Adipocyte (in vitro differentiated cells): ENCODE measurements around the gene TTN.
A peak's percentile ranks its signal among the peaks of the same experiment; 100 is the strongest.

Experiments used
- DNase-seq: peaks from one replicate; pipeline ENCODE4 v3.0.0-alpha.2; 2015; ENCODE audit warnings: low read depth
- H3K27me3 ChIP-seq: replicated peaks from 2 replicates; pipeline ENCODE4 v1.7.0; 2013; ENCODE audit warnings: mild to moderate bottlenecking, low read length, moderate library complexity; ENCODE audit not compliant: control insufficient read depth, insufficient read depth
- H3K36me3 ChIP-seq: 2 replicates; pipeline ENCODE4 v1.7.0; 2013; ENCODE audit warnings: low read length, mild to moderate bottlenecking, moderate library complexity; ENCODE audit not compliant: control insufficient read depth, insufficient read depth, severe bottlenecking
- H3K4me1 ChIP-seq: 2 replicates; pipeline ENCODE4 v1.7.0; 2013; ENCODE audit warnings: mild to moderate bottlenecking, low read length, moderate library complexity; ENCODE audit not compliant: control insufficient read depth, insufficient read depth
- H3K4me3 ChIP-seq: 2 replicates; pipeline ENCODE4 v1.7.0; 2013; ENCODE audit warnings: mild to moderate bottlenecking, low read length, moderate library complexity
- H3K9ac ChIP-seq: 2 replicates; pipeline ENCODE4 v1.7.0; 2013; ENCODE audit warnings: mild to moderate bottlenecking, low read length, moderate library complexity
- H3K9me3 ChIP-seq: 2 replicates; pipeline ENCODE4 v1.7.0; 2013; ENCODE audit warnings: mild to moderate bottlenecking, low read length, moderate library complexity; ENCODE audit not compliant: control insufficient read depth

TTN gene

GRCh38 chr2:178496049-178496448, 311.2 kb downstream of the TTN start:
- H3K36me3 ChIP-seq, result peaks cover 84% of the 10 kb centered on the region
- no peaks in the 10 kb centered on the region for H3K9me3 ChIP-seq
- H3K4me1 ChIP-seq, result no peaks in the 10 kb centered on the region
- no peak for DNase-seq
- H3K27me3 ChIP-seq, result no peaks in the 10 kb centered on the region
- no peak overlapping the region for H3K4me3 ChIP-seq
- H3K9ac ChIP-seq, result no peak overlapping the region

- H3K9ac ChIP-seq, result no peak overlapping the region
- H3K36me3 ChIP-seq, result peaks cover 52% of the 10 kb centered on the region
- H3K4me1 ChIP-seq, result peaks cover 3% of the 10 kb centered on the region
- no peaks in the 10 kb centered on the region for H3K27me3 ChIP-seq
- H3K9me3 ChIP-seq, result no peaks in the 10 kb centered on the region
- H3K4me3 ChIP-seq, result no peak overlapping the region
- no peak for DNase-seq
These were observed 315.6 kb downstream of the TTN start for GRCh38 chr2:178491612-178492011.

GRCh38 chr2:178485356-178485755, 321.9 kb downstream of the TTN start:
- no peaks in the 10 kb centered on the region for H3K9me3 ChIP-seq
- peaks cover 2% of the 10 kb centered on the region for H3K36me3 ChIP-seq
- DNase-seq, result peak; percentile 63
- H3K4me1 ChIP-seq, result peaks cover 32% of the 10 kb centered on the region
- peak overlapping the region; percentile 54 for H3K4me3 ChIP-seq
- no peaks in the 10 kb centered on the region for H3K27me3 ChIP-seq
- H3K9ac ChIP-seq, result no peak overlapping the region

DNA sequence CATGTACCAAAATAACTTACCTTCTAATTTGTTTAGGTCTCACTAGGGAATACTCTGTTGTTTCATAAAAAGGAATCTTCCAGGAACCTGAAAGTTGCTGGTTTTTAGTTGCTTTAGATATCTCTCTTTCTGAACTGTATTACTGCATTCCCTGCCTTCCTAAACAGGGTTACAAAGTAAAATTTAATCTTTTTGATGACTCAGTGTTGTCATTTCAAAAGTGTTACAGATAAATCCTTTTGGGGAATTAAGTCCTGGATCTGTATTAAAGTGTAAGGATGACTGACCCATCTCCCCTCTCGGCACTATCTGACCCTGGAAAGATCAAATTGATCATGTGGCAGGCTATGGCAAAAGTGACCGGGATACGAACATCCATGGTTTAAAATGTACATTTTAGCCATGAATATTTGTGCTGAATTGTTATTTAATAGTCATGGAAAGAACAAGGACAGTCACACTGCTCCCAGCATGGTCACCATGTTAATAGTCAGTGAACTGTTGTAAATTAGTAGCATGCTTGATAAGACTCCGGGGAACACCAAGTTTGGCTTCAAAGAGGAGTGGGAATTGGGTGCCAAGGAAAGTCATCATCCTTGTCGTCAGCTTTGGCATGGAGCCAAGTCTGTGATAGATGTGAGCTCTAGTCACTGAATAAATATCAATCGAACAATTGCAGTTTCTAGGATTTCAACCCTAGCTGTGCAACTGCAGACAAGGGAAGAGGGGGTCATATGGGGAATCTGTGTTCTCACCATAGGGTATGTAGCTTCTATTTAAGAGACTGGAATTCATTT, 322.8 kb downstream of the TTN start:
- Histone ChIP-seq H3K36me3 (no peaks in the 10 kb centered on the region), H3K9me3 (no peaks in the 10 kb centered on the region), H3K27me3 (no peaks in the 10 kb centered on the region), H3K4me1 (peaks cover 37% of the 10 kb centered on the region), H3K9ac (peak overlapping the region; percentile 11), H3K4me3 (peak overlapping the region; percentile 54)
- peak; percentile 48 for DNase-seq

DNA sequence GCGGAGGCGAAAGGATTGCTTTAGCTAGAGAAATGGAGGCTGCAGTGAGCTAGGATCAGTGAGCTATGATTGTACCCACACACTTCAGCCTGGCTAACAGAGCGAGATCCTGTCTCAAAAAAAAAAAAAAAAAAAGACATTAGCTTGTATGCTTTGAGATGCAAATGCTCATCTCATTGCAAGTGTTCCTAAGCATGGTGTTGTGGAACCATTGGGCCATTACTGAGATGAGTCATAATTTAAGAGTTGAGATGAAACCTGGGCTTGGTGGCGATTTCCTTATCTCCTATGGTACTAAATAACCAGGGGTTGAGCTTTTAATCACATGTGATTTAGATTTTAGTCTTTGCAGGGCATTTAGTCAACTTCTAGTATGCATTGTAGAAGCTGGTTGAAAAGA, 324.8 kb downstream of the TTN start:
- Histone ChIP-seq H3K9me3 (no peaks in the 10 kb centered on the region), H3K36me3 (no peaks in the 10 kb centered on the region), H3K4me1 (peaks cover 45% of the 10 kb centered on the region), H3K9ac (no peak overlapping the region), H3K4me3 (peak overlapping the region; percentile 98), H3K27me3 (no peaks in the 10 kb centered on the region)
- peak; percentile 19 for DNase-seq

DNA sequence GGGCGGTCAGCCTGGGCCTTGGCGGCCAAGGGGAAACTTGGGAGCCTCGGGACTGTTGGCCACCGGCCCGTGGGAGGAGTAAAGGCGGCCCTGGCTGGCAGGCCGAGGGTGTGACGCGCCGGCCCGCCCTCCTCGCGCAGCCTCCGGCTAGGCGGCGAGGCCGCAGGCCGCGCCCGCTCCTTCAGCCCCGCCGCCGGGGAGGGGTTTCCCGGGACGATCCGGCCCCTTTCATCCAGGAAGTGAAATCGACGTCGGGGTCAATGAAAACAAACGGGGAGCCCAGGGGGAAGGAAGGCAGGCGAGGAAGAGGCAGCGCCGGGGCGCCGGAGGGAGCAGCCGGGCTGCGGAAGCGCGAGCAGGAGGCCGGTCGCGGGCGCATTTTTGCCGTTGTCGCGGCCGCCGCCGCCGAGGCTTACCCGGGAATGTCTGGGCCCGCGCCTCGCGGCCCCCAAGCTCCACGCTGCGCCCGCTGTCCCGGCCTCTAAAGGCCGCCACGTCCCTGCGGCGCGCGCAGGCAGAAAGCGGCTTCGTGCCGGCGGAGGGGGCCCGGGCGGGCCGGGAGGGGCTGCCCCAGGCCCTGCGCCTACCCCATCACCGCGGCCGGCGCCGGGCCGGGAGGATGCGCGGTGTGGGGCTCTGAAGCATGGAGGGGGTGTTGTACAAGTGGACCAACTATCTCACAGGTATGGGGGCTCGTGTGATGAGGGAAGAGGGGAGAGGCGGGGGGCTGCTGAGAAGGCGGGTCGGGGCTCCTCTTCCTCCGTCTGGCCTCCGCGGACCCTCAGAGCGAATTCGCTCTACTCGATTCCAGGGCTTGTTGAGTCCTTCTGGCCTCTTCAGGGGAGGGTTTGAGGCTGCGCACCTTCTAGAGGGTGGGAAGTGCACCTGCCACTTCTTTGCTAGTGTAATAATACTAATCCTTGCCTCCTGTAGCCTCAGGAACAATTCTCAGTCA, 326.7 kb downstream of the TTN start, which contains the start of gene PLEKHA3:
PLEKHA3 (plus strand) TSS at position 231 of the 955 bp plus-strand sequence; CDS start at position 644, 413 bp downstream.
- H3K9me3 ChIP-seq, result no peaks in the 10 kb centered on the region
- DNase-seq, result peak; percentile 99
- H3K9ac ChIP-seq, result peak within 1 kb of the TSS; percentile 96
- H3K27me3 ChIP-seq, result no peaks in the 10 kb centered on the region
- H3K4me1 ChIP-seq, result peaks cover 42% of the 10 kb centered on the region
- H3K4me3 ChIP-seq, result peak within 1 kb of the TSS; percentile 98
- H3K36me3 ChIP-seq, result no peaks in the 10 kb centered on the region

GRCh38 chr2:178479758-178480226, 327.4 kb downstream of the TTN start:
- Histone ChIP-seq H3K4me3 (peak overlapping the region; percentile 98), H3K27me3 (no peaks in the 10 kb centered on the region), H3K9me3 (no peaks in the 10 kb centered on the region), H3K36me3 (no peaks in the 10 kb centered on the region), H3K4me1 (peaks cover 37% of the 10 kb centered on the region), H3K9ac (peak overlapping the region; percentile 96)
- DNase-seq, result peak; percentile 11

- Histone ChIP-seq H3K4me1 (peaks cover 31% of the 10 kb centered on the region), H3K9me3 (no peaks in the 10 kb centered on the region), H3K36me3 (no peaks in the 10 kb centered on the region), H3K4me3 (peak overlapping the region; percentile 98), H3K9ac (peak overlapping the region; percentile 96), H3K27me3 (no peaks in the 10 kb centered on the region)
- DNase-seq, result no peak
These were observed 328.0 kb downstream of the TTN start for GRCh38 chr2:178479275-178479616.

DNA sequence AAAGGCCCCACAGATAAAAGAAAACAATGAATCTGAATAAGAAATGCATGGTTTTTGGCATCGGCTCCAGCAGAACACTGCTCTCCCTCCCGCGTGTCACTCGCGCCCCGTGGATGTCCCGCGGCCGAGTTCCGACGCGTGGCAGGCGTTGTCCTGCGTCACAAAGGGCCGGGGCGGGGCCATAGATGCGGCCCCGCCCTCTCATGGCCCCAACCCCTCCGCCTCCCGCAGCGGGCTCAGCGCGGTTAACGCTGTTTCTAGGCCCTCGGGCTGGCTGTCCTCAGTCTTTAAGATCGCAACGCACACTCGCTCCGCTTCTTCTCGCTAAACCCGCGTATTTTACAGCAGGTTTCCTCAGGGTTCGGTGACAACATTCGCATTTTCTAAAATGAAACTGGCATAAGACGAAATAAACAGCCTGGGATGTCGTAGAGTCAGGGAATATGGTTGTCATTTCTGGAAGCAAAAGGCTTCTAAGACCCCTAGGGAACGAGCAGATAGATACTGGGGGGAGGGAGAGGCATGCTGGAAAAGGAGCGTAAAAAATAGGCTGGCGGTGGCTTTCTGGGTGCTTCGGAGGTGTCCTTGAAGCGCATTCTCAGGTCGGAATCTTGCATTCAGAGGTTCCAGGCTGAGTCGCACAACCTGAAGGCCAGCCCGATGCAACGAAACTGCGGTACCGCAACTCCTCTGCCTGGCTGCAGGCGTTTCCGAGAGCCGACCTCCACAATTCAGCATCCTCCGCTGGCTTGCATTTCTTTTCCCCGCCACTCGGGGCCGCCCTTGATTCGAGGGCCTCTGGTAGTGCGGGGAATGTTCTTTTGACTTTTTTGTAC, 328.6 kb downstream of the TTN start, which contains the start of gene FKBP7:
FKBP7 (minus strand) TSS at position 162 of the 836 bp plus-strand sequence; CDS start at position 61, 101 bp downstream.
- DNase-seq, result peak; percentile 97
- H3K4me1 ChIP-seq, result peaks cover 29% of the 10 kb centered on the region
- no peaks in the 10 kb centered on the region for H3K9me3 ChIP-seq
- no peaks in the 10 kb centered on the region for H3K27me3 ChIP-seq
- peak within 1 kb of the TSS; percentile 96 for H3K9ac ChIP-seq
- peak within 1 kb of the TSS; percentile 98 for H3K4me3 ChIP-seq
- H3K36me3 ChIP-seq, result no peaks in the 10 kb centered on the region

DNA sequence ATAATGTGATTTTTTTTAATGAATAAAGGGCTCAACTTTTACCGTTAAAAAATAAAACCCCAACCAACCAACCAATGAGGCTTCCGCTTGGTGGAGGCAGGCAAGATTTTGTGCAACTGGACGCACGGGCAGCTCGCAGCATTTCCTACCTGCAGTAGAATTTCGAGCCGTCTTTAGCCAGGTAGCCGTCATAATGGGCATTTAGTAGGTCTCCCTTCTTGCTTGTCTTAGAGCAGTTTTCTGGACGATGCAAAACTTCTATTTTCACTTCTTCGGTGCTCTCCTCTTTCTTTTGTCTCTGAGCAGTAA, 329.1 kb downstream of the TTN start:
- Histone ChIP-seq H3K4me3 (peak overlapping the region; percentile 98), H3K9me3 (no peaks in the 10 kb centered on the region), H3K9ac (peak overlapping the region; percentile 96), H3K27me3 (no peaks in the 10 kb centered on the region), H3K4me1 (peaks cover 29% of the 10 kb centered on the region), H3K36me3 (no peaks in the 10 kb centered on the region)
- peak; percentile 59 for DNase-seq
